Measurements from ENCODE around the gene SMIM9.

Gene SMIM9

DNA sequence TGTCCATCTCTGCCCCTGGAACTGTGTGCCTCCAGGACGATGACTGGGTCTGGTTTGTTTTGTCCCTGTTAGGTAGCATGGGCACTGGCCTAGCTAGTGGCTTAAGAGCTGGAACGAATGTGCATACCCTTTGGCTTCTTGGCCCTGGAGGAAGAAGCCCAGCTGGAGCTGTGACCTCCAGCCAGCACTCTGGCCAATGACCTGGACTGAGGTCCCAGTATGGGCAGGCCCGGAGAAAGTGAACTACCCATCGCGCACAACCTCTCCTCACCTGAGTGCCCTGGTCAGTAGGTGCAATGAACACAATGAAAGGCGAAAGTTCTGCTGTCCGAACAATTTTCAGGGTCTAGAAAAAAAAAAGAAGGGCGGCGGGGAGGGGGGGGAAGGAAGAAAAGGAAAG lies 53.5 kb downstream of the SMIM9 start:
- no peak for DNase-seq

DNA sequence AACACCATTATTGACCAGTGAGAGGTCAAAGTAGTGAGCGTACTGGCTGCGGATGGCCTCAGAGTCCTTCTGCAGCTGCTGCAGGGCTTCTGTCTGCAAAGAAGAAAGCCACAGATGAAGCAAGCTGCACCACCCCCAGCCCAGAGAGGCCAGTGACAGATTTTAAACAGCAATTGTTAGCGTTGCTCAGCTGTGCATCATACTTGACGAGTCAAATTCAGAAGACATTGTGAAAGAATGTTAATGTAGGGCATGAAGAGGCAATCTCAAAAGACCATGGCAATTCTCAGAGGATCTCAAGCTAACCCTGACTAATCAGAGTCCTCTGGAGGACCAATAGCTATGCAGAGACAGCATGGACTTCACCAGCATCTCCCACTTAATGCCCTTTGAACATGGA lies 55.2 kb downstream of the SMIM9 start:
- DNase-seq, result peak; percentile 53

DNA sequence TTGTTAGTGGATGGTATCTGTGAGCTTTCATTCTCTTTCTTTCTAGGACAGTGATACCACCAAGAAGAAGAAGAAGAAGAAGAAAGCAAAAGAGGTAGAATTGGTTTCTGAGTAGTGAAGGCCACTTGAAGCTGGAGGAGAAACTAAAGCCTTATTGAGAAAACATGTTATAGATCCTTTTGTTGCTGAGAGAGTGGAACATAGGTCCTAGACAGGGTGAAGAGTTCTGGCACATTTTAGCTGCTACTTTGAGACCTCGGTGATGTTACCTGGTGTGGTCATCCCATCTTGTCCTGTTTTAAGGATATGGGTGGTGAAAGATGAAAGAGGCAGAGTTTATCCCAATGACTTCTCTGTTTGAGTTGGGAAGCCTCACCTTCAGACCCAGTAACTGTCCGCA lies 57.7 kb downstream of the SMIM9 start:
- DNase-seq, result no peak

DNA sequence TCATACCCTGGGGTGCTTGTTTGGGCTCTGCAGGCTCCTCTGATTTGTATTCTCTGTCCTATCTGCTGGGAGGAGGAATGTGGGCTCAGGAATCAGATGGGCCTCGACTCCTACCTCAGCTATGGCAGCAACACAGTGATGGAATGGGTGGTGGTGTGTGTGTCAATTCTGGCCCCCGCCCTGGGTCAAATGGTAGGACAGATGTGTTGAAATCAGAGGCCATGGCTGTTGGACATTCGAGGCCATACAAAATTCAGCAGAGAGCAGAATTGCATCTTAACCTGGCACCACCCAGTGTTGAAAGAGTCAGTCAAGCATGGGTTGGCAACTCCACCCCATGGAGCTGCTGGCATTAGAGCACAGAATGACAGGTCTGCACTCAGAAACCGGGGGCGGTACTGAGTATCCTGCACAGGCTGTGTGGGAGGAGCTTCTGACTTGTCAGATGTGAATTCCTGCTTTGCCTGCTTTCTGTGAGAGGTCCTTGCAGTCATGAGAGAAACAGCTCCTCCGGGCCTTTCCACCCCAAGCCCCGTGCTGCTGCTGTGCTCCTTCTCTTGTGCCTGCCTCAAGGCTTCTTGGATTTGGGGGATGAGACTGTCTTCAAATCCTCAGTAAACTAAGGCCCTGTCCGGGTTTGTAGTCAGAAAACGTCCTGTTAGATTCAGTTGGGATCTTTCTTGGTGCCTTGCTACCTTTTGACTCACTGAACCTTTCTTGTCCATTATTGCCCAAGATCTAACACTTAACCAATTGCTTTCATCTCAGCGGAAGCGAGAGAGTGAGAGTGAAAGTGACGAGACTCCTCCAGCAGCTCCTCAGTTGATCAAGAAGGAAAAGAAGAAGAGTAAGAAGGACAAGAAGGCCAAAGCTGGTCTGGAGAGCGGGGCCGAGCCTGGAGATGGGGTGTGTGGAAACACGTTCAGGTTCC lies 58.8 kb downstream of the SMIM9 start:
- no peak for DNase-seq

DNA sequence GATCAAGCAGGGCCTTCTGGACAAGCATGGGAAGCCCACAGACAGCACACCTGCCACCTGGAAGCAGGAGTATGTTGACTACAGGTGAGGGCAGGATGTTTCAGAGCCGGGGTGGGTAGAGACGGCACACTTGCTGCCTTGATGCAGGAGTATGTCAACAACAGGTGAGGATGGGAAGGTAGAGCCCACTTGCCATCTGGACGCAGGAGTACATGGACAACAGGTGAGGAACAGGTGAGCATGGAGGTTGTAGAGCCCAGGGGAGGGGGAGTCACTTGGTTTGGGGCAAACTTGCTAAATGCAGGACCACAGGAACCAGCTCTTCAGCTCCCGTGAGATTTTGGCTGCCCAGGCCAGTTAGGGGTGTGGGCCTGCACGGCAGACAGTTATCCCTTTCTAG lies 59.8 kb downstream of the SMIM9 start:
- no peak for DNase-seq
